IMR-90 (cell line): Measurements from ENCODE around the gene TCF12. TPM values are rescaled to one million over a fixed set of nuclear protein-coding genes. Genes with fewer than 3 reads are reported as not detected.

Experiments
- ATAC-seq: fragments of 200-7000 bp; cut with Tn5 transposase; 2 replicates; pipeline ENCODE4 v1.9.1; 2020; ENCODE audit warnings: low read depth, mild to moderate bottlenecking, moderate library complexity
- BruUV-seq: library from RNA; stranded (reverse); fragments of 400-500 nt; replicated peaks from 2 replicates; lab custom pipeline; 2021; lab: Mats Ljungman, UMichigan
- CTCF ChIA-PET: fragments of 300-600 bp; formaldehyde crosslinking; extraction: SDS; loops from one replicate; lab custom pipeline; 2021; ENCODE audit warnings: antibody characterized with exemption; lab: Yijun Ruan, JAX
- POLR2A ChIA-PET: fragments of 300-600 bp; sonication (Branson Sonifier 250); formaldehyde crosslinking; loops from one replicate; lab custom pipeline; 2022; ENCODE audit warnings: antibody characterized with exemption; ENCODE audit not compliant: unreplicated experiment; lab: Charles Lee
- DNase-seq: peaks from one replicate; pipeline ENCODE4 v3.0.0; 2013
- H2AFZ ChIP-seq: replicated peaks from 2 replicates; pipeline ENCODE3; 2013; ENCODE audit warnings: low read length, mild to moderate bottlenecking; ENCODE audit not compliant: poor library complexity
- H2AK5ac ChIP-seq: 2 replicates; pipeline ENCODE4 v1.6.1; 2013; ENCODE audit warnings: low read depth, low read length, inconsistent platforms
- H2AK9ac ChIP-seq: replicated peaks from 2 replicates; pipeline ENCODE3; 2013; ENCODE audit warnings: mild to moderate bottlenecking, low read depth, low read length, moderate library complexity; ENCODE audit not compliant: poor library complexity
- H2BK120ac ChIP-seq: 2 replicates; pipeline ENCODE4 v1.6.1; 2013; ENCODE audit warnings: low read depth, low read length, inconsistent platforms
- H2BK15ac ChIP-seq: 3 replicates; pipeline ENCODE4 v1.6.1; 2013; ENCODE audit warnings: low read depth, low read length, inconsistent platforms
- H2BK20ac ChIP-seq: 2 replicates; pipeline ENCODE4 v1.6.1; 2013; ENCODE audit warnings: low read depth, mild to moderate bottlenecking, inconsistent platforms, low read length, moderate library complexity
- H2BK5ac ChIP-seq: 2 replicates; pipeline ENCODE4 v1.6.1; 2013; ENCODE audit warnings: mild to moderate bottlenecking, low read depth, low read length, inconsistent platforms; ENCODE audit not compliant: poor library complexity, severe bottlenecking
- H3K14ac ChIP-seq: replicated peaks from 2 replicates; pipeline ENCODE4 v1.6.1; 2013; ENCODE audit warnings: low read depth, low read length, inconsistent platforms
- H3K18ac ChIP-seq: 2 replicates; pipeline ENCODE4 v1.6.1; 2013; ENCODE audit warnings: low read depth, low read length, control low read depth
- H3K23ac ChIP-seq: 2 replicates; pipeline ENCODE4 v1.6.1; 2013; ENCODE audit warnings: low read depth, low read length, inconsistent platforms
- H3K27ac ChIP-seq: 2 replicates; pipeline ENCODE4 v1.5.1; 2013; ENCODE audit warnings: mild to moderate bottlenecking, control low read depth, low read length; ENCODE audit not compliant: insufficient read depth
- H3K27me3 ChIP-seq: 2 replicates; pipeline ENCODE4 v1.6.1; 2013; ENCODE audit warnings: low read length; ENCODE audit not compliant: control insufficient read depth, insufficient read depth
- H3K36me3 ChIP-seq: 2 replicates; pipeline ENCODE4 v1.6.1; 2013; ENCODE audit warnings: low read length, mixed read lengths; ENCODE audit not compliant: control insufficient read depth, insufficient read depth
- H3K4ac ChIP-seq: 2 replicates; pipeline ENCODE4 v1.6.1; 2013; ENCODE audit warnings: low read depth, low read length, inconsistent platforms
- H3K4me1 ChIP-seq: 2 replicates; pipeline ENCODE4 v1.6.1; 2013; ENCODE audit warnings: low read length, mixed read lengths; ENCODE audit not compliant: control insufficient read depth, insufficient read depth
- H3K4me2 ChIP-seq: 2 replicates; pipeline ENCODE4 v1.6.1; 2013; ENCODE audit warnings: low read depth, mild to moderate bottlenecking, control low read depth, low read length, moderate library complexity
- H3K4me3 ChIP-seq: 2 replicates; pipeline ENCODE4 v1.5.1; 2013; ENCODE audit warnings: low read depth, mild to moderate bottlenecking, control low read depth, low read length, moderate library complexity; ENCODE audit not compliant: insufficient read depth
- H3K56ac ChIP-seq: 2 replicates; pipeline ENCODE4 v1.6.1; 2013; ENCODE audit warnings: low read length, inconsistent platforms; ENCODE audit not compliant: insufficient read depth; ENCODE audit errors: extremely low read depth
- H3K79me1 ChIP-seq, 2 experiments: 2 replicates each; pipeline ENCODE4 v1.6.1; 2013; ENCODE audit warnings: low read length in 2 of 2, inconsistent platforms in 1 of 2, low read depth in 1 of 2
- H3K9ac ChIP-seq: 2 replicates; pipeline ENCODE4 v1.6.1; 2013; ENCODE audit warnings: low read depth, low read length, control low read depth
- H3K9me1 ChIP-seq: 2 replicates; pipeline ENCODE4 v1.6.1; 2013; ENCODE audit warnings: low read length, inconsistent platforms; ENCODE audit not compliant: insufficient read depth
- H3K9me3 ChIP-seq: 2 replicates; pipeline ENCODE4 v1.6.1; 2013; ENCODE audit warnings: low read length; ENCODE audit not compliant: control insufficient read depth, insufficient read depth
- H4K20me1 ChIP-seq: 2 replicates; pipeline ENCODE4 v1.6.1; 2013; ENCODE audit warnings: low read length, inconsistent platforms; ENCODE audit not compliant: insufficient read depth
- H4K5ac ChIP-seq: 2 replicates; pipeline ENCODE4 v1.6.1; 2013; ENCODE audit warnings: mild to moderate bottlenecking, low read depth, low read length, control low read depth
- H4K8ac ChIP-seq, 2 experiments: 2 replicates each; pipeline ENCODE4 v1.6.1; 2013; ENCODE audit warnings: low read depth in 2 of 2, low read length in 2 of 2, control low read depth in 1 of 2, inconsistent platforms in 1 of 2
- H4K91ac ChIP-seq: 2 replicates; pipeline ENCODE4 v1.6.1; 2013; ENCODE audit warnings: low read depth, low read length, inconsistent platforms; ENCODE audit not compliant: insufficient read depth
- BHLHE40 ChIP-seq: fragments of 150-350 bp; IDR thresholded peaks from 2 replicates; pipeline ENCODE4 v1.6.1; 2016; ENCODE audit warnings: mild to moderate bottlenecking, low read depth, low read length
- CEBPB ChIP-seq: IDR thresholded peaks from 2 replicates; pipeline ENCODE4 v1.6.1; 2012; ENCODE audit warnings: low read depth, low read length, improper control_type of control experiment
- CHD1 ChIP-seq: IDR thresholded peaks from 2 replicates; pipeline ENCODE4 v1.6.1; 2012; ENCODE audit warnings: low read depth, low read length, improper control_type of control experiment
- CTCF ChIP-seq: conservative IDR thresholded peaks from 2 replicates; pipeline ENCODE4 v1.5.1; 2012; ENCODE audit warnings: mild to moderate bottlenecking, low read depth, low read length, improper control_type of control experiment
- ELK1 ChIP-seq: fragments of 150-350 bp; IDR thresholded peaks from 2 replicates; pipeline ENCODE4 v1.6.1; 2016; ENCODE audit warnings: low read depth, mild to moderate bottlenecking, low read length, moderate library complexity, borderline replicate concordance
- FOS ChIP-seq: fragments of 150-350 bp; IDR thresholded peaks from 2 replicates; pipeline ENCODE4 v1.6.1; 2016; ENCODE audit warnings: low read depth, low read length
- MAFK ChIP-seq: IDR thresholded peaks from 2 replicates; pipeline ENCODE4 v1.6.1; 2012; ENCODE audit warnings: low read depth, low read length, improper control_type of control experiment
- MAZ ChIP-seq: IDR thresholded peaks from 2 replicates; pipeline ENCODE4 v1.6.1; 2012; ENCODE audit warnings: low read depth, mild to moderate bottlenecking, low read length, improper control_type of control experiment, moderate library complexity, borderline replicate concordance
- MXI1 ChIP-seq: IDR thresholded peaks from 2 replicates; pipeline ENCODE4 v1.6.1; 2012; ENCODE audit warnings: low read depth, mild to moderate bottlenecking, low read length, moderate library complexity, borderline replicate concordance
- NFE2L2 ChIP-seq: fragments of 150-350 bp; IDR thresholded peaks from 2 replicates; pipeline ENCODE4 v1.6.1; 2016; ENCODE audit warnings: low read depth, mild to moderate bottlenecking, low read length
- POLR2A ChIP-seq: IDR thresholded peaks from 2 replicates; pipeline ENCODE4 v1.6.1; 2012; ENCODE audit warnings: mild to moderate bottlenecking, low read depth, low read length
- RAD21 ChIP-seq: IDR thresholded peaks from 2 replicates; pipeline ENCODE4 v1.6.1; 2012; ENCODE audit warnings: low read length, improper control_type of control experiment
- RCOR1 ChIP-seq: IDR thresholded peaks from 2 replicates; pipeline ENCODE4 v1.6.1; 2012; ENCODE audit warnings: mild to moderate bottlenecking, low read length, improper control_type of control experiment; ENCODE audit not compliant: insufficient replicate concordance
- RFX5 ChIP-seq: IDR thresholded peaks from 2 replicates; pipeline ENCODE4 v1.8.0; 2012; ENCODE audit warnings: low read depth, mild to moderate bottlenecking, low read length, moderate library complexity
- SMC3 ChIP-seq: fragments of 150-350 bp; IDR thresholded peaks from 2 replicates; pipeline ENCODE4 v1.6.1; 2016; ENCODE audit warnings: low read depth, mild to moderate bottlenecking, antibody characterized with exemption, low read length, moderate library complexity
- USF2 ChIP-seq: fragments of 150-350 bp; IDR thresholded peaks from 2 replicates; pipeline ENCODE4 v1.6.1; 2017; ENCODE audit warnings: mild to moderate bottlenecking, antibody characterized with exemption, low read length, low read depth
- WGBS, 2 experiments: methylation state at CpG; one replicate each; pipeline versions ENCODE4 v1.1.5 to v1.1.7; 2013; ENCODE audit warnings: missing lambda C conversion rate in 2 of 2; ENCODE audit not compliant: insufficient read length in 1 of 2; ENCODE audit errors: extremely low coverage in 2 of 2; 5-methylcytosine and 5-hydroxymethylcytosine counted together
- dilution Hi-C: fragments of 300-500 bp; cut with HindIII; formaldehyde crosslinking; loops from one replicate; pipeline ENCODE4 v1.14.3; 2018; ENCODE audit warnings: low sequenced_read_pairs; ENCODE audit not compliant: unreplicated experiment
- in situ Hi-C: fragments of 300-500 bp; cut with MboI; formaldehyde crosslinking; loops from 3 replicates; pipeline ENCODE4 v1.14.3; 2019; ENCODE audit warnings: low sequenced_read_pairs, inconsistent platforms, mixed read lengths
- intact Hi-C: fragments of 100-400 bp; cut with micrococcal nuclease; formaldehyde crosslinking; loops from 2 replicates; pipeline ENCODE4 v1.10.0; 2022
- polyA plus RNA-seq, 3 experiments: library from polyadenylated mRNA; depleted of rRNA; stranded (reverse); fragments of >200 nt; gene quantifications; 2 replicates each; pipeline ENCODE4 v1.2.3, GENCODE V29; 2012; ENCODE audit warnings: low replicate concordance in 1 of 3
- total RNA-seq: library from RNA; depleted of rRNA; stranded (reverse); fragments of >200 nt; gene quantifications from 2 replicates; pipeline ENCODE4 v1.2.3, GENCODE V29; 2012

Gene TCF12
- total and polyA plus RNA-seq, 2 of the 4 experiments (the other 2 are of a cell fraction), result 79.4 to 160 TPM

GRCh38 chr15:57124036-57124435 lies 205.6 kb downstream of the TCF12 start:
- Histone ChIP-seq H3K27me3 (no peaks in the 10 kb centered on the region), H4K8ac (no peak overlapping the region), H2AK5ac (no peak overlapping the region), H3K23ac (no peak overlapping the region), H2AK9ac (no peak overlapping the region), H4K20me1 (no peaks in the 10 kb centered on the region; the same call in 1 of the 2 replicates), H3K4me3 (no peak overlapping the region), H3K27ac (no peak overlapping the region), H3K4me2 (no peak overlapping the region), H3K14ac (no peak overlapping the region), H3K56ac (no peak overlapping the region), H3K4me1 (no peaks in the 10 kb centered on the region; the same call in 1 of the 2 replicates), H3K79me1 (peaks cover 24 to 49% of the 10 kb centered on the region in 2 experiments), H3K18ac (no peak overlapping the region), H2BK20ac (no peak overlapping the region), H3K4ac (no peak overlapping the region), H4K5ac (no peak overlapping the region), H2AFZ (no peak overlapping the region), H2BK5ac (no peak overlapping the region), H4K91ac (no peak overlapping the region), H2BK15ac (no peak overlapping the region), H3K36me3 (peaks cover 4% of the 10 kb centered on the region), H2BK120ac (no peak overlapping the region), H3K9me1 (peaks cover 5% of the 10 kb centered on the region), H3K9me3 (no peaks in the 10 kb centered on the region), H3K9ac (no peak overlapping the region)
- in situ Hi-C loops, result no loop called here
- TF ChIP-seq FOS (no peak), BHLHE40 (no peak), MXI1 (no peak), RFX5 (no peak), NFE2L2 (no peak), MAZ (no peak), MAFK (no peak), USF2 (no peak), CHD1 (no peak), CTCF (no peak), SMC3 (no peak), ELK1 (no peak), POLR2A (no peak), RAD21 (no peak), RCOR1 (no peak), CEBPB (no peak)
- ATAC-seq (no peak), DNase-seq (no peak)
- BruUV-seq, result no TSS peak
- intact Hi-C loops, result no loop called here
- ChIA-PET CTCF (no interaction called here), POLR2A (no interaction called here)
- dilution Hi-C loops, result no loop called here
- no CpG with 5 or more reads among the region's 1 CpG for WGBS, 2 experiments
